Limb (tissue), 2 donors: ENCODE data around the gene SPATA25.
"Not testable (repeated sequence)": the region's sequence is repeated elsewhere in the genome, so short reads cannot be mapped to it uniquely, and the experiment has no call there.

Experiments used
- DNase-seq, 2 donors: peaks; one replicate each; pipeline ENCODE4 v3.0.0-alpha.2; 2016; ENCODE audit errors: extremely low spot score in 2 of 2

The SPATA25 gene

GRCh38 chr20:45887346-45887715, at the start of gene SPATA25:
SPATA25 (minus strand) TSS chr20:45887622; CDS start chr20:45887590, 32 bp downstream.
- no peak for DNase-seq

GRCh38 chr20:45935416-45936046, 48.1 kb upstream of the SPATA25 start:
- no peak for DNase-seq

GRCh38 chr20:45934586-45935415, 47.4 kb upstream of the SPATA25 start, which contains the start of gene PCIF1:
PCIF1 (plus strand) TSS chr20:45934683; CDS start chr20:45939000, 4,317 bp downstream.
- DNase-seq = peak; percentile 98 to 99

- DNase-seq = peak in 1 of 2 donors; percentile 58
Observed at GRCh38 chr20:45934046-45934585, 46.7 kb upstream of the SPATA25 start.

GRCh38 chr20:45933266-45934045, 46.0 kb upstream of the SPATA25 start:
- DNase-seq = peak; percentile 62 to 70

GRCh38 chr20:45931680-45932079, 44.3 kb upstream of the SPATA25 start:
- not testable (repeated sequence) for DNase-seq

- DNase-seq = no peak
Observed at GRCh38 chr20:45927071-45927878, 39.9 kb upstream of the SPATA25 start.

GRCh38 chr20:45926731-45927070, 39.3 kb upstream of the SPATA25 start:
- DNase-seq = no peak

GRCh38 chr20:45925821-45926506, 38.5 kb upstream of the SPATA25 start:
- DNase-seq = no peak

GRCh38 chr20:45924391-45925261, 37.2 kb upstream of the SPATA25 start:
- peak in 1 of 2 donors; percentile 38 for DNase-seq

- no peak for DNase-seq
Observed at GRCh38 chr20:45921337-45922189, 34.1 kb upstream of the SPATA25 start.

GRCh38 chr20:45920462-45921336, 33.3 kb upstream of the SPATA25 start:
- no peak for DNase-seq

- DNase-seq = peak in 1 of 2 donors; percentile 57
Observed at GRCh38 chr20:45919542-45920399, 32.3 kb upstream of the SPATA25 start.

GRCh38 chr20:45918779-45919537, 31.5 kb upstream of the SPATA25 start:
- DNase-seq = no peak

- DNase-seq = no peak
Observed at GRCh38 chr20:45918182-45918737, 30.8 kb upstream of the SPATA25 start.
